T follicular helper cell (primary cell): ENCODE results near the gene MOB3B.

Experiments used
- DNase-seq: peaks from one replicate; pipeline ENCODE4 v3.0.0-alpha.2; 2020; ENCODE audit warnings: low read depth

MOB3B gene

GRCh38 chr9:27365707-27366376 lies 163.8 kb downstream of the MOB3B start:
- no peak for DNase-seq

DNA sequence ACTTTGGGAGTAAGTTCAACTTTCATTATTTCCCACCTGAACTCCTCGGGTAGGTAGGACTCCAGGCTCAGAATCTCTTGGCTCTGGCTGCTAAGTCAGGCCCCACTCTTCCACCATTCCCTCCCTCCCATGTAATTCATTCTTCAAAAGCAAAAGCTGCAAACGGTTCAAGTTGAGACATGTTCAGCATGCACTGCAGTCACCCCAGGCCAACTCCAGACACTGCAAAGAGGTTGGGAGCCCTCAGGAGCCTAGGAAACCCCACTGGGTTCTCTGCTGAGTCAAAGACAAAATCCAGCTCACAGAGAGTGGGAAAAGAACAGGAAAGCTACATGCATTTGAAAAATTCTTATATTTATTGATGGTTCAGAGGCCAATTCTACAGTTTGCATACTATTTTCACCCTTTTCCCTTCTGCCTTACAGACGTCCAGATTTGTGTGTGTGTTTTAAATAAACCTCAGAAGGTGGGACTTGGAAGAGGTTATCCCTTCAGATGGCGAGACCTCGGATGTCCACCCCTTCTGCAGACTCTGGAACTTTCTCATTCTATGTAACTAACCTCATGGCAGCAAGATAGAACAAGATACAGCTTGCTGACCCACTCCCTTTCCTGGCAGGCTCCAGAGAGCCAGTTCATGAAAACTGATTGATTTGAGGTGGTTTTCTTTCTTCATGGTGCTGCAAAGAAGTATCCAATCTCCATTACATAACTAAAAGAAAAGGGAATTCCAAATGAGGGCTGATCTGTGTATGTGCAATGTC lies 167.0 kb downstream of the MOB3B start:
- no peak for DNase-seq

DNA sequence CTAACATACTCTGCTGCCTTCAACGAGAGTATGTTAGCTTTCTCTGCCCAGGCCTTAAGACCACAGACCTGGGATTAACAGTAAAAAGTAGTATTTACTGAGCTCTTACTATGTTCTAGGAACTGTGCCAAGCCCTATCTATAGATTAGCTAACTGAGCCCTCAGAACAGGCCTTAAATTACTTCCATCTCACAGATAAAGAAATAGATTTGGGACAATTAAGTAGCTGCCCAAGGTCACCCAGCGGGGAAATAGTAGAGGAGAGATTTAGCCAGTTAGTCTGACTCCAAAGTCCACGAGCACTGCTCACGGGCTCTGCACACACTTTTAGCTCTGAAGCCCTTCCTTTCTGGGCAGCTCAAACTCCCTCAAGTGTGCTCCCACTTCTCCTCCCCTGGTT lies 168.1 kb downstream of the MOB3B start:
- no peak for DNase-seq

- no peak for DNase-seq
Observed at GRCh38 chr9:27359763-27360162, 169.9 kb downstream of the MOB3B start.

GRCh38 chr9:27358007-27358406 lies 171.6 kb downstream of the MOB3B start:
- DNase-seq = no peak

GRCh38 chr9:27356446-27356845 lies 173.2 kb downstream of the MOB3B start:
- DNase-seq = no peak

- DNase-seq = no peak
Observed at GRCh38 chr9:27355166-27355565, 174.4 kb downstream of the MOB3B start.

DNA sequence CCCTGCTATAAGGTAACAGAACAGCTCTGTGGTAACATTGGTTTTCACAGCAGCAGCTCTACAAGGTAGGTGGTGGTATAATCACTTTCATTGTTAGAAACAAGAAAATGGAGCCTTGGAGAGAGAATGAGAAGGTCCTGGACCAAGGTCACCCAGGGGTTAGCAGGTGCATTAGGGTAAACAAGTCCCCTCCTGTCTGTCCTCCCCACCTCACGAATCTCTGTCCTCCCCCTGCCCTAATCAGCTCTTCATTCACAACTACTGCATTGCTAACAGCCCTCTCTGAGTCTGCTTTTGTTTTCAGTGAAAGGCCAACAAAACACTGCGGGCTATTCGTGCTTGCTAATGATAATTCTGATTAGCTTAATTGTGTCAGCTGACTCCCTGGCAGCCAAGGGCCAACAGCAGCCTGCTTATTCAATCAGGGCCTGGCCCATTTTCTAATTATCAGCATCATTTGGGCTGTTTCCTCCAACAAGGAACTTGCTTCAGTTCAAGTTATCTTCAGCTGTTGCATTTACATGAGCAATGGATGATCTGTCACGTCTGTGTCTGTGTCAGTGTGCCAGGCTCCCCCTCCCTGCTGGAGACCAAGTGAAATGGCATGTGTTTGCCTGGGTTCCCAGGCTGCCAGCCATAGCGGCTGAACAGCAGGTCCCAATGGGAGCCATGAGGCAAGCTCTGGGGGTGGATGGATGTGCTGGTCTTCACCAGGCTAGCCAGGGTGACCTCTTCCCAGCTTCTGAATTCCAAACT lies 176.0 kb downstream of the MOB3B start:
- DNase-seq = no peak

- DNase-seq = no peak
Observed at GRCh38 chr9:27353166-27353473, 176.5 kb downstream of the MOB3B start.

GRCh38 chr9:27352457-27353165 lies 177.0 kb downstream of the MOB3B start:
- no peak for DNase-seq

DNA sequence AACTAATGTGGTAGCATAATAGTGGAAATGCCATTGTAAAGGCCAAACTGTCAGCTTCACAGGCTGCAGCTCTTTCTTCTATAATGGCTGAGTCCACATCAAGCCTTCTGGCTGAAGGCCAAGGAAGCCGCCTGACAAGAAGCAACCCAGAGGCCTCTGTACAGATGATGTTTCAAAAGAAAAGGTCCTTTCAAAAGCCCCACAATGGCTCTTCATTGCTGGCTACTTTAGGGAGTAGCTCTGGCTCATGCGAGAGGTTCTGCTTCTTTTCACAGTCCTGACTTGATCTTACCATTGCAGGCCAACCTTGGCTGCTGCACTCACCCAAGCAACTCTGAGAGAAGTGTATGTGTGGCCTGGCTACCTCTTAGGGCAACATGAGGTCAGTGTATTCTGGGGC lies 178.2 kb downstream of the MOB3B start:
- DNase-seq = no peak

DNA sequence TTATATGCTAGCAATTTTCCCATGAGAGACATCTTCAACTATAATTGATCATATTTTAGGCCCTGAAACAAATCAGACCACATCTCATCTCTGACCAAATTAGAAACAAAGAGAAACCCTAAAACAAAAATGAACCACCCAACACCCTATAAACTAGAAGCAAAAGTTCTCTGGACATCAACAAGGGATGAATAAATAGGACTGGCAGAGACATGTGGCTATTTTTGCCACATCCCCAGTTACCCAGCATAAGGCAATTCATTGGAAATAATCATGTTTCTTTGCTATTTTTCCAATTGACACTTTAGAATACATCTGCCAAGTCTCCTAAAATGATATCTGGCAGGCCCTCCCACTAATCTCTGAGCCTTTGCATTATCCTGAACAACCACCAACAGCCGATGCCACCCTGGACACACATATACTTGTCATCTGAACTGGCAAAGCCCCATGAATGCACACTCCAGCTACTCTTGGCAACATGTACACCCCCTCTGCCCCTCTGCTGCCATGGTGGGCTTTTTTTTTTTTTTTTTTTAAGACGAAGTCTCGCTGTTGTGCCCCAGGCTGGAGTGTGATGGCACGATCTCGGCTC lies 179.1 kb downstream of the MOB3B start:
- no peak for DNase-seq

DNA sequence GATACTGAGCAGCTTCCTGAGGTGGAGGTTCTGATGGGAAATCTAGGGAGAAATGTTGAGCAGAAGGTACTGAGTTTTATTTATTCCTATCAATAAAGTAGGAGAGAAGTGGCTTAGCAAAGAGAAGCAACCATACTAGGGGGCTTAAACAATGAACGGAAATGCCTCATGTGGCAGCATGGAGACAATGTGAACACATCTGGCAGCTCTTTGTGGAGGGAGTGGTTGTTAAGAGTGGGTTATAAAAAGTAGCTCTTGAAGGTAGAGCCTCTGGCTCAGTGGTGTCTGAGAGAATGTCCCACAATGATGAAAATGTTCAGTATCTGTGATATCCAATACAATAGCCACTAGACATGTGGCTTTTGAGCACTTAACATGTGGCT lies 179.9 kb downstream of the MOB3B start:
- no peak for DNase-seq

DNA sequence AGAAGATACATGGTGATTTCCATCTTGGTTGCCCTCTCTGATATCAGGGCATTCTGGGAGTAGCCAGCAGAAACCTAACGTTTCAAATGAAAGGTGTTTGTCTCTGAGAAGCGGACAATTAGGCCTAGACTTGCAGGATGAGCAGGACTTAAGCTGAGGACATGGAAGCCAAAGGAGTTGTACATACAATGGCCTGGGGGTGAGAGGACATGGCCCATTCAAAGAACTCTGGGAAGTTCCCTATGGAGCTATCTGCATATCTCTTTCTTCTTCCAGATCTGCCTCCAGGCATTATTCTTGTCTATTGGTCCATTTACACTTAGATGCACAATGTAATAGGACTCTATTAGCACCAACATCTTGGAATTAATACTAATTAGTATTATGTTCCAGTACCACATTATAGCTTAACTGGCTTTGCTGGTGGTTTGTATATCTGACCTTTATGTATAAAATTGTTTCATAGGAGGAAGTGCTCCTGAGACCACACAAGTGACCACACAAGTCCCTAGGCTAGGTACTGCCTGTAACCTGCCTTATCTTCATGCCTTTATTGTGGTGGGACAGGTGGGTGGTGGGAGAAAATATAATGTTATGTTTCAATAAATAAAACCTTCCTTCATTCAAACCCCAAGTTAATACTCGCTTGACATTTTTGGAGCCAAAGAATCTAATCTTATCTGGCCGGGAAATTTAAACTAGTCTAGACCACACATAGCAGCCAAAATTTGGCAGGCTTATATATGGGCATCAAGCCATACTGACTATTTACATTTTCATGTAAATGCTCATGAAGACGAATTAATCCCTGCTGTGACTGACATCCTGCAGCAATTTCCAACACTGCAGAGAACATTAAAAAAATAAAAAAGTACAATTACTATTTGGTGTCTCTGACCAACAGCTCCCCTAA lies 180.6 kb downstream of the MOB3B start:
- no peak for DNase-seq

DNA sequence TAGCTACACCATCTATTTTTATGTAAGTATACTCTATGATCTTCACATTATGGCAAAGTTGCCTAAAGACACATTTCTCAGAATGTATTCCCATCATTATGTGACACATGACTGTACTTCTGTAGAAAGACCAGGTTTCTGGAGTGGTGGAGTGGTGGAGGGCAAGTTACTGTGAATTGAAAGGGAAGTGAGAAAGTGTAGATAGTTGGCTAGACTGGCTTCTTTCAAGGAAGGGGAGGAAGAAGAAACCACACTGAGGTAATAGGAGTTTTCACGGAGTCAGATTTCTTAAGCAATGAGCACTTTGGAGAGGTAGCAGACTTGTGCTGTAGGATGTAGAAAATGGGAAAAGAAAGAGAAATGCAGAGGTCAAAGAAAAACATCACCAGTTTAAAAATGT lies 181.7 kb downstream of the MOB3B start:
- DNase-seq = no peak

DNA sequence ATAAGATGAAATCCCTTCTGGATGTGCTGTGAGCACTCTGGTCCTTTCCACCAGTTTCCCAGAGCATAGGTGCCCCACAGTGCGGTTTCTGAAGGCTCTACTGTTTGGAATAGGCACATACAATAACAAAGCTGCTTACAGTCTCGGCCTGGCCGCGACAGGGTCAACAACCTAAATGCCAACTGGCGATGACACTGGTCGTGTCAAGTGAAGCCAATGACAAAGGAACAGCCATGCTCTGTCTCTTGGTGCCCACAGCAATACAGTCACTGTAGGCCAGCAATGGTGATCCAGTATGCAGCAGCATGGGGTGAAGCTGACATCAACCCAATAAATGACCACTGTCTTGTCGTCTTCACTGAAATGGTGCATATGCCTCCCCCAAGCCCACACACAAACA lies 184.8 kb downstream of the MOB3B start:
- no peak for DNase-seq

GRCh38 chr9:27341545-27342294 lies 187.9 kb downstream of the MOB3B start:
- no peak for DNase-seq

DNA sequence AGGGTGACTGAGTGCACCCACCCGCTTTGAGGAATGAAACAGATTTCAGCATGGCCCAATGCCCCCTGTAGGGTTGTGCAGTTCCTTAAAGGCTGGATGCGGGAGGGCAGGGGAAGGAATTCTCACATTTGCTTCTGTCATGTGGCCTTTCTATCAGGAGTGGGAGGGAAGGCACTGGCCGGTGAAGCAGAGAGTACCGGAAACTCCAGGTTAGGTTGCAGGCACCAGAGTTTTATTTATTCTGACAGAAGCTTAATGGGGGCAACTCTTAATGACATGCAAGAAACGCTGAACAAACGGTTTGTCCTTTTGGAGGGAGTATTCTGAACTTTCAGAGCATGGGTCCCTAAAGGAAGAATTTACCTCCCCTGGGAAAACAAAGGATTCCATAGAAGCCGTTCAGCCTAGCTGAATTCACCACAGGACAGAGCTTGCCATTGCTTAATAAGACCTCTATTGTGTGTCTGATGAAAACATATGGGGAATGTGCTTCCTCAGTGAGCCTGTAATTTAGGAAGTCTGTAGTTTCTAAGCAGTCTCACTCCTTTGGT lies 188.6 kb downstream of the MOB3B start:
- no peak for DNase-seq

DNA sequence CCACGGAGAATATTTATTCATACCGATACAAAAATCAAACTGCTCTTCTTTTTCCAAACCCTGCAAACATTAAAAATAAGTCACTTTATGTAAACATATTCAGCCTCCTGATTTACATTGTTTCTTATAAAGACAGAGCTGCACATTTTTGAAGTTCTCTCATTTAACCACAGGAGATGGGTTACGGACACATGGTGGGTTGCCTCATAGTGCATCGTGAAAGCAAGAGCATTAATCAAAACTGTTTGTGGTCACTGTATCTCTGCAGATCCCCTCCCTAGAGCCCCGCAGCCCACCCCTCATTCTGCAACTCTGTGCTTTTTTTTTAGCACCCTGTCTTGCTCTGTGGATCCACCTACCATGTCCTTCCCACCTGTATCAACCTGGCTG lies 189.3 kb downstream of the MOB3B start:
- DNase-seq = no peak

- DNase-seq = no peak
Observed at GRCh38 chr9:27339661-27340284, 189.8 kb downstream of the MOB3B start.
